ENCODE measurements around the gene RPS6KA2.

DNA sequence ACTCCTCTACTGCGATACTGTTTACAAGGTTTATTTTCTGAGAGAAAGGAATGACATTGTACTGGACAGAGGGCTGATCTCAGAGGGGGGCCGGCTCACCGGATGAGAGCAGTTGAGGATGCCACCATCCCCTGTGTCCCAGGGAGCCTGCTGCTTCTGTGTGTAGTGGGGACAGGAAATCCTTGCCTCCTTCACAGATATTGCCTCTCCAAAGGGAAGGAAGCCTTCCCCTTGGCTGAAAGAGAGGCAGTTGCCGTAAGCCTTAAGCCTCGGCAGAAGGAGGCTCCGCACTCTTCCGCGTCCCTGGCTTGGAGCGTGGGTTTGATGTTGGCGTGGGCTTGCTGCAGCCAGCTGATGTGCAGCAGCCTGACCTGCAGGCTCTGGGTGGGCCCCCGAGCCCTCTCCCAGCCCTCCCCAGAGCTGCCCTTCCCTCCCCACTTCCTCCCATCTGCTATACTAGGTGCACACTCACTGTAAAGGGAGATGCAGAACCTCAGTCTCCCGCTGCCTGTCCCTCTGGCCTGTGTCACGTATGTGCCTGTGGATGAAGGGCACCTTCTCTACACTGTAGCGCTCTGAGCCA lies 45.7 kb upstream of the RPS6KA2 start:
- TF ChIP-seq, protein P1, sequence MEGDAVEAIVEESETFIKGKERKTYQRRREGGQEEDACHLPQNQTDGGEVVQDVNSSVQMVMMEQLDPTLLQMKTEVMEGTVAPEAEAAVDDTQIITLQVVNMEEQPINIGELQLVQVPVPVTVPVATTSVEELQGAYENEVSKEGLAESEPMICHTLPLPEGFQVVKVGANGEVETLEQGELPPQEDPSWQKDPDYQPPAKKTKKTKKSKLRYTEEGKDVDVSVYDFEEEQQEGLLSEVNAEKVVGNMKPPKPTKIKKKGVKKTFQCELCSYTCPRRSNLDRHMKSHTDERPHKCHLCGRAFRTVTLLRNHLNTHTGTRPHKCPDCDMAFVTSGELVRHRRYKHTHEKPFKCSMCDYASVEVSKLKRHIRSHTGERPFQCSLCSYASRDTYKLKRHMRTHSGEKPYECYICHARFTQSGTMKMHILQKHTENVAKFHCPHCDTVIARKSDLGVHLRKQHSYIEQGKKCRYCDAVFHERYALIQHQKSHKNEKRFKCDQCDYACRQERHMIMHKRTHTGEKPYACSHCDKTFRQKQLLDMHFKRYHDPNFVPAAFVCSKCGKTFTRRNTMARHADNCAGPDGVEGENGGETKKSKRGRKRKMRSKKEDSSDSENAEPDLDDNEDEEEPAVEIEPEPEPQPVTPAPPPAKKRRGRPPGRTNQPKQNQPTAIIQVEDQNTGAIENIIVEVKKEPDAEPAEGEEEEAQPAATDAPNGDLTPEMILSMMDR (IDR thresholded peaks at IDR 0.05): no peak
- no peak for TF ChIP-seq EZH2 (IDR thresholded peaks at IDR 0.05; ENCODE audit: borderline replicate concordance, insufficient read depth, low read depth, low read length, poor library complexity, severe bottlenecking)

Data from B cell (primary cell).